ENCODE results near the gene HNRNPLL.

Gene HNRNPLL

DNA sequence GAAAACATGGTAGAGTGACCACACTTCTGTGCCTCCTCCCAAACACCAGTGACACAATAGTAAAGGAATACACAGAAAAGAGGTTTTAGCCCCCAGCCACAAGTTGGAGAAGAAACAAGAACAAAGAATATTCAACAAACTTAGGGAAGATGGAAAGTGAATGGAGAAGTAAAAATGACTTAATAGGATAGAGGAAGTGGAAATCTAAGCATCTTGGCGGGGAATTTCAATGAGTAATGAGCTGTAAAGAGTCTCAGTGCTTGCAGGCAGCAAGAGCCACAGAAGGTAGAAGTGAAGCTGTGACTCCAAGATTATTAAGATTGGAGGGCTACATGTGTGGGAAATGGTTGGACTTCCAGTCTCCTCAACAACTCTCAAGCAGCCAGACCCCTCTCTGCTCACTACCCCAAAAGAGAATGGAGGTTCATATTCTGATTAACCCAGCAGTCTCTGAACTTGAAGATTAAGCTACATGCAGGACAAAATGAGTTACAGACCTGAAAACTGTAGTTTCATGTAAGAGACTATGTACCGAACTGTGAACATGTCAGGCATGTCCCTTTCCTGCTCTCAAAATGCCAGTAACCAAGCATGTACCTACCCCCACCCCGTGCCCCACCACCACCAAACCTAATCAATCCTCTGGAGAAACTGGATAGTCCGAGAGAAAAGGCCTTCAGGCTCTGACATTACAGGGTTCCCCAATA lies 16.9 kb upstream of the HNRNPLL start (continued):
- TF ChIP-seq PRDM6 (tag by site-specific recombination; IDR thresholded peaks at IDR 0.05): no peak
- no peak for TF ChIP-seq ZNF585B (tag by site-specific recombination; IDR thresholded peaks at IDR 0.05)
- TF ChIP-seq ZNF341 (tag by site-specific recombination; IDR thresholded peaks at IDR 0.05; ENCODE audit: low read depth): no peak

GRCh38 chr2:38617301-38617700 lies 14.6 kb upstream of the HNRNPLL start:
- Histone ChIP-seq H3K4me1 (ENCODE audit: control insufficient read depth, insufficient read depth, low read length) (peaks cover 2% of the 10 kb centered on the region), H3K9me3 (ENCODE audit: control insufficient read depth, insufficient read depth, low read depth, low read length) (no peaks in the 10 kb centered on the region), H3K4me3 (ENCODE audit: low read depth, low read length) (no peak overlapping the region), H3K27ac (ENCODE audit: extremely low read depth, low read depth, low read length) (no peak overlapping the region), H3K36me3 (ENCODE audit: control insufficient read depth in 2 of 2, insufficient read depth in 1 of 2, low read length in 2 of 2) (no peaks in the 10 kb centered on the region)
- TF ChIP-seq ZBTB49 (tag by site-specific recombination; IDR thresholded peaks at IDR 0.05; ENCODE audit: low read depth) (no peak), PATZ1 (tag by site-specific recombination; IDR thresholded peaks at IDR 0.05) (no peak), ZNF530 (tag by site-specific recombination; IDR thresholded peaks at IDR 0.05; ENCODE audit: low read depth) (no peak), ZNF274 (IDR thresholded peaks at IDR 0.05; ENCODE audit: low read length) (no peak), ZNF274 (tag by site-specific recombination; IDR thresholded peaks at IDR 0.05; ENCODE audit: borderline replicate concordance) (no peak), KLF10 (tag by site-specific recombination; IDR thresholded peaks at IDR 0.05) (no peak), ZNF311 (tag by site-specific recombination; IDR thresholded peaks at IDR 0.05; ENCODE audit: borderline replicate concordance) (no peak), ZNF707 (tag by site-specific recombination; IDR thresholded peaks at IDR 0.05) (no peak), BCL11A (tag by site-specific recombination; IDR thresholded peaks at IDR 0.05; ENCODE audit: low read depth) (no peak), ZBTB7A (tag by site-specific recombination; IDR thresholded peaks at IDR 0.05; ENCODE audit: low read depth) (no peak), WT1 (tag by site-specific recombination; IDR thresholded peaks at IDR 0.05) (no peak)
- TF ChIP-seq, protein P1, sequence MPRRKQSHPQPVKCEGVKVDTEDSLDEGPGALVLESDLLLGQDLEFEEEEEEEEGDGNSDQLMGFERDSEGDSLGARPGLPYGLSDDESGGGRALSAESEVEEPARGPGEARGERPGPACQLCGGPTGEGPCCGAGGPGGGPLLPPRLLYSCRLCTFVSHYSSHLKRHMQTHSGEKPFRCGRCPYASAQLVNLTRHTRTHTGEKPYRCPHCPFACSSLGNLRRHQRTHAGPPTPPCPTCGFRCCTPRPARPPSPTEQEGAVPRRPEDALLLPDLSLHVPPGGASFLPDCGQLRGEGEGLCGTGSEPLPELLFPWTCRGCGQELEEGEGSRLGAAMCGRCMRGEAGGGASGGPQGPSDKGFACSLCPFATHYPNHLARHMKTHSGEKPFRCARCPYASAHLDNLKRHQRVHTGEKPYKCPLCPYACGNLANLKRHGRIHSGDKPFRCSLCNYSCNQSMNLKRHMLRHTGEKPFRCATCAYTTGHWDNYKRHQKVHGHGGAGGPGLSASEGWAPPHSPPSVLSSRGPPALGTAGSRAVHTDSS (tag by site-specific recombination; IDR thresholded peaks at IDR 0.05): no peak
- CTCF ChIA-PET: interaction anchor here (0.9 to 1.9 kb wide), 3 partner anchors 9 to 12 kb away, joined by 3 to 5 read pairs (median 3); no protein-coding TSS in a partner anchor
- POLR2A ChIA-PET: interaction anchor here (2.3 kb wide), 1 partner anchor 15 kb away, joined by 8 read pairs; the partner anchor contains the start of gene HNRNPLL

DNA sequence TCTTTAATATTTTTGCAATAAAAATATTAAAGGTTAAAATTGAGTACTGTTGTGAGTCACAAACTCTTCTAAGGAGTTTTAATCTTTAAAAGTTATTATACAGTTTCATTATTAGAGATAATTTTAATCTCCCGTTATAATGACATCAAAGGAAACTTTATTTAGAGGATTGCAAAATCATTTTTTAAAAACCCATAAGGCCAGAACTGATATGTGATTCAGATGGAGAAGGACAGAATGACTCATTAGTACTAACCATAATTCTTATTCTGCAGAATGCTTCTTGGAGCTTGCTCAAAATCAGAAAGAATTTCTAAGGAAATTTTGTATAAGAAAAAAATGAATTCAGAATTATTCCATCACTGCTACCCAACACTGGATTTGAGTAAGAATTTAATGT lies 12.5 kb upstream of the HNRNPLL start:
- Histone ChIP-seq H3K36me3 (ENCODE audit: control insufficient read depth in 2 of 2, insufficient read depth in 1 of 2, low read length in 2 of 2) (no peaks in the 10 kb centered on the region), H3K4me3 (ENCODE audit: low read depth, low read length) (no peak overlapping the region), H3K9me3 (ENCODE audit: control insufficient read depth, insufficient read depth, low read depth, low read length) (no peaks in the 10 kb centered on the region), H3K27ac (ENCODE audit: extremely low read depth, low read depth, low read length) (no peak overlapping the region), H3K4me1 (ENCODE audit: control insufficient read depth, insufficient read depth, low read length) (peaks cover 2% of the 10 kb centered on the region)
- ChIA-PET CTCF (interaction anchor here (0.5 kb wide), 1 partner anchor 31 kb away, joined by 3 read pairs; no protein-coding TSS in a partner anchor), POLR2A (no interaction called here)
- no peak for TF ChIP-seq ZNF558 (tag by site-specific recombination; IDR thresholded peaks at IDR 0.05)
- TF ChIP-seq ZNF514 (tag by site-specific recombination; IDR thresholded peaks at IDR 0.05): no peak
- TF ChIP-seq ZNF416 (tag by site-specific recombination; IDR thresholded peaks at IDR 0.05): no peak
- TF ChIP-seq KLF16 (tag by site-specific recombination; IDR thresholded peaks at IDR 0.05): no peak
- no peak for TF ChIP-seq ZNF16 (tag by site-specific recombination; IDR thresholded peaks at IDR 0.05; ENCODE audit: low read depth)
- TF ChIP-seq BCL6B (tag by site-specific recombination; IDR thresholded peaks at IDR 0.05): no peak
- no peak for TF ChIP-seq ZNF248 (tag by site-specific recombination; IDR thresholded peaks at IDR 0.05)
- no peak for TF ChIP-seq ZNF19 (tag by site-specific recombination; IDR thresholded peaks at IDR 0.05; ENCODE audit: low read depth)
- TF ChIP-seq ZNF138 (tag by site-specific recombination; IDR thresholded peaks at IDR 0.05; ENCODE audit: borderline replicate concordance): no peak

Data from HEK293 (cell line).